Measurements from ENCODE around the gene PDE4A.
A peak's percentile ranks its signal among the peaks of the same experiment; 100 is the strongest.

PDE4A gene

DNA sequence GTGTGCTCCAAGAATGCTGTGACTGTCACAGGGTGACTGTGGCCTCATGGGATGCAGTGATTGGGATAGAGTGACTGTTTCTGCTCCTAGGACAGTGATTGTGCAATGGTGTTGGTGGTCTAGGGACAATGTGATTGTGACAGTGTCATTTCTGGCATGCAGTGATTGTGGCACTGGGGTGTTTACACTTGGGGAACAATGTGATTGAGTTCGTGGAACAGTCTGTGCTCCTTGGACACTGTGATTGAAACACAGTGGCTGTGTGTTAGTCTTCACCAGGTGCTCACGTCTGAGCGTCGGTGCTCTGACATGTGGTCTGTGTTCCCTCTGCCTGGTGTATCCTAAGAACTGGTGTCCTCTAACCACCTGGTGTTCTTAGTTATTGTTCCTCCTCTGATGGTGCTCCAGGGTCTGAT is 1.7 kb downstream of the PDE4A start:
- Histone ChIP-seq H3K27me3 (ENCODE audit: insufficient read depth, low read length) (peaks cover 55% of the 10 kb centered on the region), H3K23ac (ENCODE audit: low read length) (no peak overlapping the region), H2BK120ac (ENCODE audit: insufficient read depth, low read length, poor library complexity) (no peak overlapping the region), H3K36me3 (ENCODE audit: control insufficient read depth in 1 of 2, insufficient read depth in 2 of 2, low read length in 2 of 2) (no peaks in the 10 kb centered on the region), H2AK5ac (ENCODE audit: low read length) (no peak overlapping the region), H3K9ac (ENCODE audit: low read length) (no peak overlapping the region), H3K4me3 (ENCODE audit: low read depth, low read length) (peak overlapping the region; percentile 10), H3K4me1 (ENCODE audit: control insufficient read depth in 1 of 2, insufficient read depth in 2 of 2, low read length in 2 of 2) (peaks cover 0 to 13% of the 10 kb centered on the region in 2 experiments), H3K4me2 (ENCODE audit: low read length) (no peak overlapping the region), H3K4ac (ENCODE audit: low read depth, low read length) (no peak overlapping the region), H3K14ac (ENCODE audit: low read length) (no peak overlapping the region), H3K9me3 (ENCODE audit: insufficient read depth, low read depth, low read length) (peaks cover 9% of the 10 kb centered on the region), H2AFZ (ENCODE audit: insufficient read depth, low read length, poor library complexity) (no peak overlapping the region), H3K79me2 (ENCODE audit: control insufficient read depth, insufficient read depth, low read length, poor library complexity) (no peaks in the 10 kb centered on the region), H2BK5ac (ENCODE audit: low read depth, low read length, poor library complexity) (no peak overlapping the region), H4K12ac (ENCODE audit: low read depth, low read length) (no peak overlapping the region), H4K8ac (ENCODE audit: low read depth, low read length) (no peak overlapping the region), H4K91ac (ENCODE audit: low read depth, low read length) (no peak overlapping the region), H2BK12ac (ENCODE audit: low read length) (no peak overlapping the region), H3K79me1 (ENCODE audit: low read length) (no peaks in the 10 kb centered on the region), H3K27ac (ENCODE audit: low read depth, low read length) (no peak overlapping the region), H3K18ac (ENCODE audit: low read length) (no peak overlapping the region)
- DNase-seq = no peak
- WGBS (ENCODE audit: extremely low coverage, insufficient coverage, insufficient read length) = no CpG with 5 or more reads among the region's 4 CpGs

DNA sequence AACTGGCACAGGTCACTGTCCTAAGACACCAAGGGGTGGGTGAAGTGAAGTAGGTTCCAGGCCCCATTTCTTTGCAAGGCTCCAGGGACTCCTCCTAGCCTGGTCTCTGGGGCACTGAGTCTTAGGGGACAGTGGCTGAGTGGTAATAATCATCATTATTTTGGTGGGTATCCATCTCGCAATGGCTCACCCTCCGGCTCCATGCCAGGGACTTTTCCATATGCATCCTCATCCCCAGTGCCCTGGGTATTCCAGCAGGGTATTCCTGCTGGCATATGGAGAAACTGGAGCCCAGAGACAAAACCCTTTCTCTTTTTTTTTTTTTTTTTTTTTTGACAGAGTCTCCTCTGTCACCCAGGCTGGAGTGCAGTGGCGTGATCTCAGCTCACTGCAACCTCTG is 2.5 kb downstream of the PDE4A start:
- Histone ChIP-seq H3K9me3 (ENCODE audit: insufficient read depth, low read depth, low read length) (peaks cover 4% of the 10 kb centered on the region), H4K8ac (ENCODE audit: low read depth, low read length) (no peak overlapping the region), H3K9ac (ENCODE audit: low read length) (no peak overlapping the region), H2AFZ (ENCODE audit: insufficient read depth, low read length, poor library complexity) (no peak overlapping the region), H2BK5ac (ENCODE audit: low read depth, low read length, poor library complexity) (no peak overlapping the region), H3K23ac (ENCODE audit: low read length) (no peak overlapping the region), H3K4me3 (ENCODE audit: low read depth, low read length) (no peak overlapping the region), H3K4me2 (ENCODE audit: low read length) (no peak overlapping the region), H3K18ac (ENCODE audit: low read length) (no peak overlapping the region), H4K91ac (ENCODE audit: low read depth, low read length) (no peak overlapping the region), H2BK120ac (ENCODE audit: insufficient read depth, low read length, poor library complexity) (no peak overlapping the region), H3K27ac (ENCODE audit: low read depth, low read length) (no peak overlapping the region), H3K4me1 (ENCODE audit: control insufficient read depth in 1 of 2, insufficient read depth in 2 of 2, low read length in 2 of 2) (peaks cover 0 to 13% of the 10 kb centered on the region in 2 experiments), H3K79me2 (ENCODE audit: control insufficient read depth, insufficient read depth, low read length, poor library complexity) (no peaks in the 10 kb centered on the region), H3K36me3 (ENCODE audit: control insufficient read depth in 1 of 2, insufficient read depth in 2 of 2, low read length in 2 of 2) (no peaks in the 10 kb centered on the region), H3K27me3 (ENCODE audit: insufficient read depth, low read length) (peaks cover 47% of the 10 kb centered on the region), H3K79me1 (ENCODE audit: low read length) (no peaks in the 10 kb centered on the region), H3K14ac (ENCODE audit: low read length) (no peak overlapping the region), H2BK12ac (ENCODE audit: low read length) (no peak overlapping the region), H4K12ac (ENCODE audit: low read depth, low read length) (no peak overlapping the region), H3K4ac (ENCODE audit: low read depth, low read length) (no peak overlapping the region), H2AK5ac (ENCODE audit: low read length) (no peak overlapping the region)
- no CpG with 5 or more reads among the region's 3 CpGs for WGBS (ENCODE audit: extremely low coverage, insufficient coverage, insufficient read length)
- no peak for DNase-seq

GRCh38 chr19:10424011-10424637 is 3.8 kb downstream of the PDE4A start:
- Histone ChIP-seq H2BK12ac (ENCODE audit: low read length) (no peak overlapping the region), H3K79me2 (ENCODE audit: control insufficient read depth, insufficient read depth, low read length, poor library complexity) (no peaks in the 10 kb centered on the region), H3K4ac (ENCODE audit: low read depth, low read length) (no peak overlapping the region), H4K91ac (ENCODE audit: low read depth, low read length) (no peak overlapping the region), H3K27ac (ENCODE audit: low read depth, low read length) (no peak overlapping the region), H2BK120ac (ENCODE audit: insufficient read depth, low read length, poor library complexity) (no peak overlapping the region), H3K4me1 (ENCODE audit: control insufficient read depth in 1 of 2, insufficient read depth in 2 of 2, low read length in 2 of 2) (peaks cover 0 to 13% of the 10 kb centered on the region in 2 experiments), H2AFZ (ENCODE audit: insufficient read depth, low read length, poor library complexity) (peak overlapping the region; percentile 28), H3K23ac (ENCODE audit: low read length) (no peak overlapping the region), H3K18ac (ENCODE audit: low read length) (no peak overlapping the region), H3K27me3 (ENCODE audit: insufficient read depth, low read length) (peaks cover 35% of the 10 kb centered on the region), H3K79me1 (ENCODE audit: low read length) (no peaks in the 10 kb centered on the region), H4K12ac (ENCODE audit: low read depth, low read length) (no peak overlapping the region), H2BK5ac (ENCODE audit: low read depth, low read length, poor library complexity) (no peak overlapping the region), H3K36me3 (ENCODE audit: control insufficient read depth in 1 of 2, insufficient read depth in 2 of 2, low read length in 2 of 2) (no peaks in the 10 kb centered on the region), H2AK5ac (ENCODE audit: low read length) (no peak overlapping the region), H3K4me3 (ENCODE audit: low read depth, low read length) (no peak overlapping the region), H3K14ac (ENCODE audit: low read length) (no peak overlapping the region), H3K9me3 (ENCODE audit: insufficient read depth, low read depth, low read length) (peaks cover 4% of the 10 kb centered on the region), H4K8ac (ENCODE audit: low read depth, low read length) (no peak overlapping the region), H3K9ac (ENCODE audit: low read length) (no peak overlapping the region), H3K4me2 (ENCODE audit: low read length) (peak overlapping the region; percentile 63)
- WGBS (ENCODE audit: extremely low coverage, insufficient coverage, insufficient read length) = no CpG with 5 or more reads among the region's 38 CpGs
- peak; percentile 62 to 88 for DNase-seq

DNA sequence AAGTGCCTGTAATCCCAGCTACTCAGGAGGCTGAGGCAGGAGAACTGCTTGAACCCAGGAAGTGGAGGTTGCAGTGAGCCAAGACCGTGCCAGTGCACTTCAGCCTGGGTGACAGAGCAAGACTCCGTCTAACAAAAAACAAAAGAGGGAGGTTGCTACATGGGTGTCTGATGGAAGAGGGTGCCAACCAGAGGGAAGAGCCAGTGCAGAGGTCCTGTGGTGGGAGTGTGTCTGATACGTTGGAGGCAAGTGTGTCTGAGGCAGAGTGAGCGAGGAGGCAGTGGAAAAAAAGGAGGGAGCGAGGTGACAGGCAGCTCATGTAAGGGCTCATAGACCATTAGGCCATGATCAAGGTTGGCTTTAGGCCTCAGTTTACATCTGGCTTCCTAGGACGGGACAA is 6.8 kb downstream of the PDE4A start:
- H4K12ac ChIP-seq (ENCODE audit: low read depth, low read length) = no peak overlapping the region
- H2BK120ac ChIP-seq (ENCODE audit: insufficient read depth, low read length, poor library complexity) = no peak overlapping the region
- H3K79me2 ChIP-seq (ENCODE audit: control insufficient read depth, insufficient read depth, low read length, poor library complexity) = peaks cover 2% of the 10 kb centered on the region
- peaks cover 5 to 11% of the 10 kb centered on the region in 2 experiments for H3K4me1 ChIP-seq (ENCODE audit: control insufficient read depth in 1 of 2, insufficient read depth in 2 of 2, low read length in 2 of 2)
- no peak overlapping the region for H3K4me3 ChIP-seq (ENCODE audit: low read depth, low read length)
- H3K9ac ChIP-seq (ENCODE audit: low read length) = no peak overlapping the region
- H3K27ac ChIP-seq (ENCODE audit: low read depth, low read length) = no peak overlapping the region
- no peak overlapping the region for H3K4ac ChIP-seq (ENCODE audit: low read depth, low read length)
- no peak overlapping the region for H4K8ac ChIP-seq (ENCODE audit: low read depth, low read length)
- H3K27me3 ChIP-seq (ENCODE audit: insufficient read depth, low read length) = peaks cover 30% of the 10 kb centered on the region
- H3K9me3 ChIP-seq (ENCODE audit: insufficient read depth, low read depth, low read length) = peaks cover 11% of the 10 kb centered on the region
- no peak overlapping the region for H3K18ac ChIP-seq (ENCODE audit: low read length)
- H2BK5ac ChIP-seq (ENCODE audit: low read depth, low read length, poor library complexity) = no peak overlapping the region
- no peaks in the 10 kb centered on the region for H3K36me3 ChIP-seq (ENCODE audit: control insufficient read depth in 1 of 2, insufficient read depth in 2 of 2, low read length in 2 of 2)
- WGBS (ENCODE audit: extremely low coverage, insufficient coverage, insufficient read length) = no CpG with 5 or more reads among the region's 6 CpGs
- no peak overlapping the region for H2BK12ac ChIP-seq (ENCODE audit: low read length)
- H4K91ac ChIP-seq (ENCODE audit: low read depth, low read length) = no peak overlapping the region
- no peak for DNase-seq
- H2AK5ac ChIP-seq (ENCODE audit: low read length) = no peak overlapping the region
- no peak overlapping the region for H3K14ac ChIP-seq (ENCODE audit: low read length)
- H3K79me1 ChIP-seq (ENCODE audit: low read length) = peaks cover 2% of the 10 kb centered on the region
- no peak overlapping the region for H3K23ac ChIP-seq (ENCODE audit: low read length)
- H2AFZ ChIP-seq (ENCODE audit: insufficient read depth, low read length, poor library complexity) = no peak overlapping the region
- no peak overlapping the region for H3K4me2 ChIP-seq (ENCODE audit: low read length)
